ENCODE measurements around the gene BUB1B.

Gene BUB1B

DNA sequence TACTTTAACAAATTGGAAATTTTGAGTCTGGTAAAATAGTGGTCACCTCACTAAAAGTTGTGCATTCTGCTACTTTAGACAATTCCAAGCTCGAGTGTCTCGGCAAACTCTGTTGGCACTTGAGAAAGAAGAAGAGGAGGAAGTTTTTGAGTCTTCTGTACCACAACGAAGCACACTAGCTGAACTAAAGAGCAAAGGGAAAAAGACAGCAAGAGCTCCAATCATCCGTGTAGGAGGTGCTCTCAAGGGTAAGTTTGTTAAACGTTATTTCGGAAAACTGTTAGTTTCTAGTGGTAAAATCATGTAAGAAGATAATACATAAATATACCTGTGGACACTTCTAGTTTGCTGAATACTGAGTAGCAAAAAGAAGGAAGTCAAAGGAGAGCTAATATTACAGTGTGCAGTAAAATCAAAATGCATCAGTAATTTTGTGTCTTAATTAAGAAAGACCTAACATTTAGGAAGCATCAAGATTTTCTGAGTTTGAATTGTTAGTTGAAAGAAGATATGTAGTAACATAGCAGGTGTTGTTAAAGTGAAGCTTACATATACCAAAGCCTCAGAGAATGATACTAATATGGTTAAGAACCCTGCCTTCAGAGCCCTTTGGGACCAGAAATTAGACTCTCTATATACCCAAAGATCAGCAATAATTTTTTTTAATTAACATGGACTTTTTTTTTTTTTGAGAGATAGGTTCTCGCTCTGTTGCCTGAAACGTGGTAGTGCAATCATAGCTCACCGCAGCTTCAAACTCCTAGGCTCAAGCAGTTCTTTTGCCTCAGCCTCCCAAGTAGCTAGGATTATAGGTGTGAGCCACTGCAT is 23.0 kb downstream of the BUB1B start:
- DNase-seq, result no peak

DNA sequence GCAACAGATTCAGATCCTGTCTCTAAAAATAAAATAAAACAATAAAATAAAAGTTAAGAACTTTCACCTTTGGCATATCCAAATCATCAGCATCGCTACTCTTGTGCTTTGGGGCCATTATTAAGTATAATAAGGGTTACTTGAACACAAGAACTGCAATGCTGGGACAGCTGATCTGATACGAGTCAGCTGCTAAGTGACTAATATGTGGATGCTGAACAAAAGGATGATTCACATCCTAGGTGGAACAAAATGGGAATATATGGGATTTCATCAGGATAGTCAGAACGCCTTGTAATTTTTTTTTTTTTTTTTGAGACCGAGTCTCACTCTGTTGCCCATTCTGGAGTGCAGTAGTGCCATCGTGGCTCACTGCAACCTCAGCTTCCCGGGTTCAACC is 29.7 kb downstream of the BUB1B start:
- DNase-seq, result no peak

DNA sequence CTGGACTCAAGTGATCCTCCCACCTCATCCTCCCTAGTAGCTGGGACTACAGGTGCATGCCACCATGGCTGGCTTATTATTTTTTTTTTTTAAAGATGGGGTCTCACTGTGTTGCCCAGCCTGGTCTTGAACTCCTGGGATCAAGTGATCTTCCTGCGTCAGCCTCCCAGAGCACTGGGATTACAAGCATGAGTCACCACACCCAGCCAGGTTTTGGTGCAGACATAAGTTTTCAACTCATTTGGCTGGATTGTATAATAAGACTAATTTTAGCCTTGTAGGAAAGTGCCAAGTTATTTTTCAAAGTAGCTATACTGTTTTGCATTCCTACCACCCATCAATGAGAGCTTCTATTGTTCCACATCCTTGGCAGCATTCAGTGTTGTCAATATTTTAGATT is 32.1 kb downstream of the BUB1B start:
- DNase-seq, result no peak

DNA sequence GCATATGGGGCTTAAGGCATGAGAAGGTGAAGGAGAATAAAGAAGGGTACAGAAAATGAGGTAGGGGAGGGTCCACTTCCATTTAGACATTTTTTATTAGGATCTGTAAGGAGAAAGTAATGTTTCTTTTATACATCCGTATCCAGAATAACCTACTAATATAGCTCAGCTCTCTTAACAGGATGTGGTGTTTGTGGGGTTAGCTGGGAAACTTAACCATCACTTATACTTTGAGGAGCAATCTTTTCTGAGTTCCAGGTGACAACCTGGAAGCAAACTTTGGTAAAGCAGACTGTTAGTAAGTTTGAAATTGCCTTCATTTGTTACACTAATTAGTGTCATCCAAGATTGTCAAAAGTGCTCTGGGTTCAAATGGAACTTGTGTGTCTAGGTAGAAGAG is 36.6 kb downstream of the BUB1B start:
- DNase-seq, result no peak

DNA sequence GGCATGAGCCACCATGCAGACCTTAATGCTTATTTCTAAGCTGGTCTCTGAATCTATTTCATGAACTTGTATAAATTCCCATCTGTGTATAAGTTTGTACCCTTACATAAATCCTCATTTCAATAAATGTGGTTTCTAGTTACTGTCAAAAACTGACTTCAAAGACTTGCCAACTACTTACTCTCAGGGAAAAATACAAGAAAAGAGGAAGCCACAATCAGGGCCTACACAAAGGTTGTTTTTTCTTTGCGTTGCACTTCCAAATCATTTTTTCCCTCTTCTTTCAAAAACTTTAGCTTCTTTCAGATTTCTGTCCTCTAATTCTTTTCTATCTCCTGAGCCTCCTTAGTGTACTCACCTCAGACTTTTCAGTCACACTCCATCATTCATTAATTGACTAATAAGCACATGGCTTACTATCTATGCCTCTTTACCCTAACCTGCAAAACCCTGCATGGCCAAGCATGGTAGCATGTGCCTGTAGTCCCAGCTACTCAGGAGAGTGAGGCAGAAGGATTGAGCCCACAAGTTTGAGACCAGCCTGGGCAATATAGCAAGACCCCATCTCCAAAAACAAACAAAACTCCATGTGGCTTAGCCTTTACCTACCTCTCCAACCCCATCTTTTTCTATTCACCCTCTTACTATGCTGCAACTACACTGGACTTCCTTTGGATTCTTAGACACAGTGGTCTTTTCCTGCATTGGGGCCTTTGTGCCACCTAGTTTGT is 37.7 kb downstream of the BUB1B start:
- no peak for DNase-seq

DNA sequence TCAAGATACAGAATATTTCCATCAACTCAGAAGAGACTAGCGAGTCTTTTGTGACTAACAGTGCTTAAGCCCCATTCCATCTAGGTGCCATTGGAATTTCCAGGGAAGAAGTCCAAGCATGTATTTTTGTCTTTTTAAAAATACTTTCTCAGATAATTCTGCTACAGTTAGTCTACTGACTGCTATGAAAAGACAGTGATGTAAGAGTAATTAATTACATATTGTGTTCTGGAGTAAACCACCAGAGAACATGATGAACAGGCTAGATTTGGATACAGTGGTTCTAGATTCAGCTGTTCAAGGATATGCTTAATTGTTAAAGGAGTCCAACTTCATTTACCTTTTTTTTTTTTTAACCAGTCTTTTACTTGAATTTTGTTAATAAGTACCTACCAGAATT is 43.2 kb downstream of the BUB1B start:
- no peak for DNase-seq

DNA sequence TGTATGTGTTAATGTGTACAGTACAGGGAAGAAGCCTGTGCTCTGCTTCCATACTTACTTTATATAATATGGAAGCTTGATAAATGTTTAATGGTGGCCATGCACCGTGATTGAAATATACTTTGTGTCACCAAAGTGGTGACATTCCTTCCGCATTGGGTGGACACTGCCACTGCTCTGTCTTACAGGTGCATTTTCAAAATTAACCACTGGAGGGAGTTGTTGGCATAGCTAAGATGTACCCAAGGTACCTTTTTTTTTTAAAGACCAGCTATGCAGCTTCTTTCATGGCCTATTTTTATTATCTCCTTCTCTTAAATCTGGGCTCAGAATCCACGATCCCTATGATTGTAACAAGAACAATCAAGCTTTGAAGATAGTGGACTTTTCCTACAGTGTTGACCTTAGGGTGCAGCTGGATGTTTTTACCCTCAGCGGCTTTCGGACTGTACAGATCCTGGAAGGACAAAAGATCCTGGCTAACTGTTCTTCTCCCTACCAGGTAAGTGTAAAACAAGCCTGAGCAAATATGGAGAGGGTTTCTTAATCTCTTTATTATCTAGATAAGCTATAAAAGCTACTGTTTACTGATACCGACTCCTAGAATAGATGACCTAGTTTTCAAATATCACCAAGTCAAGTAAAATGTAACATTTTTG is 56.4 kb downstream of the BUB1B start:
- DNase-seq, result peak; percentile 28

DNA sequence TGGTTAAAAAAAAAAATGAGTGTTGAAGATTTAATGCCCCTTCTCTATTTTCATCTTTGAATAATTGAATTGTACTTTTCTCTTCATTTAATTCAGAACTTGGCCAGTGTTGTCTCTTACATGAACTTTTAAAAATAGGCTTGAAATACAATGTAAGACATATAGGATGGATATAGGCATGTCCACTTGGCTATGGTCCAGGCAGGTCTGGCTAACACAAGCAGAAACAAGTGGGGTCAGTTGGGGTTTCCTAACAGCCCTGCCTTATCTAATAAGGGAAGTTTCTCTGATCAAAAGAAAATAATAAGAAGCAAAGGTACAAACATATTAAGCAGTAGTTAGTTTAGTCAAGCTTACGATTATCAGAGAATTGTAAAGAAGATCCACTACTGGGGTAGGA is 58.9 kb downstream of the BUB1B start:
- DNase-seq, result no peak

DNA sequence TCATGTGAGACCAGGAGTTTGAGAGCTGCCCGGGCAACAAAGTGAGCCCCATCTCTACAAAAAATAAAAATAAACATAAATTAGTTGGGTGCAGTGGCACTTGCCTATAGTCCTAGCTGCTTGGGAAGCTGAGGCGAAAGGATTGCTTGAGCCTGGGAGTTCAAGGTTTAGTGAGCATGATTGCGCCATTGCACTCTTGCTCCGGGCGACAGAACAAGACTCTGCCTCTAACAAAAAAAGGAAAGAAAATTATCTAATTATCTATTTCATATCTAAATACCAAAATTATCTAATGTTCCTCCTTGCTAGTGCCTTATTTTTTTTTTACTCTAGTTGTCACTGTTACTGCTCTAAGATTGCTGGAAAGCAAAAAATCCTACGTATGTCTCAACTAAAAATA is 61.3 kb downstream of the BUB1B start:
- no peak for DNase-seq

DNA sequence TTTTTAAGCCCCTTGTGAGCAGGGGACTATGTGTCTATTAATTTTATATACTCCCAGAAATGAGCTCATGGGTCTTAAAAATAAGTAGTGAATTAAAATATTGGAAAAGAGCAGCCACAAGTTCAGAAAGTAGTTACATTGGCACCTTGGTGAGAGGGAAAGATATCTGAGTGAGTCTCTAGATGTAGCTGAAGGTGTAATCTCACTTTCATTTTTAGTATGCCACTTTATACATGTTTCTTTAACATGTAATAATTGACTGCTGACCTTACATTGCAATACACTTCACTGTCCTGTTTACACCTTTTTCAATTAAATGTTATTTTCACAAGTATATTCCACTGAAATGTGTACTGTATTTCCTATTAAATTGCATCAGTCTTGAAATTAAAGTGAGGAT is 65.9 kb downstream of the BUB1B start:
- no peak for DNase-seq

DNA sequence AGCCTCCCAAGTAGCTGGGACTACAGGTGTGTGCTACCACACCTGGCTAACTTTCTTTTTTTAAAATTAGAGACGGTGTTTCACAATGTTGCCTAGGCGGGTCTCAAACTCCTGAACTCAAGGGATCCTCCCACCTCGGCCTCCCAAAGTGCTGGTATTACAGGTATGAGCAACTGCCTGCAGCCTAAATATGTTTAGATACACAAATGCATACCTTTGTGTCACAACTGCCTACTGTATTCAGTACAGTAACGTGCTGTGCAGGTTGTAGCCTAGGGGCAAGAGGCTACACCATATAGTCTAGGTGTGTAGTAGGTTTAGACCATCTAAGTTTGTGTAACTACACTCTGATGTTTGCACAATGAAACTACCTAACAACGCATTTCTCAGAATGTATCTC is 68.4 kb downstream of the BUB1B start:
- no peak for DNase-seq

DNA sequence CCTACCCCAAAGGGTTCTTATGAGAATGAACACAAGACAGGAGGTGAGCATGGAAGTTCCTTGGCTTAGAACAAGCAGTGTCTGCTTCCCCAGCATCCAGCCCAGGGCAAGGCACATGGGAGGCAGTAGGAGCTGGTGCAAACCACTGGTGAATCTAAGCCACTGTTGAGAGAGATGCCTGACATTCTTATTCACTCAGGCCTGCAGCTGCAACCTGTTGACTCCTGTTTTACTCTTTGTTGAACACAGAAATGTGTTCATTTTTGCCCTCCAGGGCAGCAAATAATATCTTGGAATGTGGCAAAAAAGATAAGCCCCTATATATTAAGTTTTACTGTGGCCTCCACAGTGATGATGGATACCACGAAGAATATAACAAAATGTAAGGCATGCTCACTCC is 69.1 kb downstream of the BUB1B start:
- DNase-seq, result no peak

DNA sequence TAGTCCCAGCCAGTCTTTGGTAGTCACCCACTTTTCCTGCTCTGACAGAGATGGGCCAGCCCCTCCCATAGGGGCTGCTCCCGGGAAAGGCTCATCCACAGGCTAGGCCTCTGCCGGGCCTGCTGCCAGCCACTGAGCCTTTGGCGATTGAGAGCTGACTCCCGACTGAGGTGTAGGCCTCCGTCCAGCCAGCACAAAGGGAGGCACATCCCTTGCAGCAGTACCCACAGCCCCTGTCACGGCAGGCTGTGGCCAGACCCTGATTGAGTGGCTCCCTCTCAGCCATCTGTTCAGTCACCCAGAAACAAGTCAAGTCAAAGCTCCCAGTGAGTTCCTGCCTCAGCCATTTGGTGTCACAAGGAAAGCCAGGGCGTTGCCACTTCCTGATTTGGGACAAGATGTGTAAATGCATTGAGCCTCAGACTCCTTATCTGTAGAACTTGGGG is 71.8 kb downstream of the BUB1B start:
- no peak for DNase-seq

DNA sequence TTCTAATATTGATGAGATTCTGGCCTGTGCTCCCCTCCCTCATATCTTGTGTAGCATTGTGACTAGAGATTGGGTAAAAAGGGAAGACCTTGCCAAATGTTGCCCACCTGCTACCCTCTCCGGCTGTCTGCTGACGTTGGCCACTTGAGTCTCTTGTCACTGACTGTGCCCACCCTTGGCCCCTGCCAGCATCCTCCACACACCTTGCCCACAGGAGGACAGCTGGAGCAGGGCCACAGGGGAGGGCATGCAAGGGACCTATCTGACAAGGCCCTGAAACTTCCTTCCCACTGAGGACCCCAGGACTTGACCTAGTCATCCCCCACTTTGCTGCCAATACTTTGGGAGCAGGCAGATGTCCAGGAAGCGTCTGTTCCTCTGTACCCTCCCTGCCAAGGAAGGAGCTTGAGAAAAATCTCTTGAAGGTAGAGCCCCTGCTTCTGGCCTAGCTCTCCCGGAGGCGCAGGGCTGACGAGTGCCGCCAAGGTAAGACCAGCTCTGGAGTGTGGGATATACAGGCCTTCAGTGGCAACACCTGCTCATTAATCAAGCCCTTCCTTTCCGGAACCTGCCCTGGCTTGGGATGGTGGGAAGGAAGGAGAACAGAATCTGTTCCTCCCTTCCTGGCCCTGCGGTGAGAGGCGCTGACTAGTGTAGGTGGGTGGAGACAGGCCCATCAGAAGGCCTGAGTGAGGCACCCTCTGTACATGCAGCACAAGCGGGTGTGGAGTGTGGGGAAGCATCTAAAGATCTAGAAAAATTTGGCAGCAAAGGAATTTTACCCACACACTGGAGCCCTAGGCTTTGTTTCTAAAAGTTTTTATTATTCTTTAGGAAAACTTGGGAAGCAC is 73.1 kb downstream of the BUB1B start:
- DNase-seq, result no peak

DNA sequence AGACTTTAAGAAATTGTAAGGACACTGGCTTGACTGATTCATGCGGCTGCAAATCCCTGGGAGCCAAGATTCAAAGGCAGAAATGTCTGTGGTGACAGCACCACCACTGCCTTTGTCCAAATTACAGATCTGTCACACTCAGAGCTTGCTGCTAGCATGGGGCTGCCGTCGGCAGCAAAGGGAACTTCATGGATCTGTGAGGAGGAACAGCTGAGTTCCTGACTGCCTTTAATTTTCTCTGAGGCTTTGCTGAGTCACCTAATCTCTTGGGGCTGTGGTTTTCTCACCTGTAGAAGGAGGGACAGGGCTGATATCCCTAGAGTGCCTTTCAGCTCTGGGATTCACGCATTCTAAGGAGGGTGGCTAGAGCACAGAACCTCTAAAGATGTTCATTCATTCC is 73.9 kb downstream of the BUB1B start:
- DNase-seq, result no peak

DNA sequence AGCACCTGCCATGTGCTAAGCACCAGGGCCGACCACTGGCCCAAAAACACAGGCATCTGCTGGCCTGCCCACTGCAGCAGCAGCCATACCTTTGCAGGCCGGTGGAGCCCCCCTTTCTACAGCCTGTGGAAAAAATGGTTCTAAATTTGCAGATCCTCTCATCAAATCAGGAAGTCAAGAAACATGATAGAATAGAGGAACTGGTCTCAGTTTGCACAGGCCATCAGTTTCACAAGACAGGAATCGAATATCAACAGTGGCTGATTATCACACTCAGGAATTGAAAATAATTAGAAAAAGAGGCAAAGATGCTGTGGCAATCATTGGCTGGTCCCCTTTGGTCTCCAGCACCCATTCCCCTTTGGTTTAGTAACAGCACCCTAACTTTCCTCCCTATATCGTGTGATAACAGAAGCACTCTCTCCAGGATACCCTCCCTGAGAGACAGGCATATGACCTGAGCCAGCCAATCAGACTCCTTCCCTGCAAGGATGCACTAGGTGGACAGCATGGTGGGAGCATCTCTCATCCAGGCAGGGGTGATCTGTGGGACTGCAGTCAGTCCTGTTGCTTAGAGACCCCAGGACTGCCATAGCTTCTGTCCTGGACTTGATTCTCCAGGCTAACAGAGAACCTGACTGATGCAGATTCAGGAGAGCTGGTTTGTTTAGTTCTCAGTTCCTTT is 74.5 kb downstream of the BUB1B start:
- DNase-seq, result no peak

DNA sequence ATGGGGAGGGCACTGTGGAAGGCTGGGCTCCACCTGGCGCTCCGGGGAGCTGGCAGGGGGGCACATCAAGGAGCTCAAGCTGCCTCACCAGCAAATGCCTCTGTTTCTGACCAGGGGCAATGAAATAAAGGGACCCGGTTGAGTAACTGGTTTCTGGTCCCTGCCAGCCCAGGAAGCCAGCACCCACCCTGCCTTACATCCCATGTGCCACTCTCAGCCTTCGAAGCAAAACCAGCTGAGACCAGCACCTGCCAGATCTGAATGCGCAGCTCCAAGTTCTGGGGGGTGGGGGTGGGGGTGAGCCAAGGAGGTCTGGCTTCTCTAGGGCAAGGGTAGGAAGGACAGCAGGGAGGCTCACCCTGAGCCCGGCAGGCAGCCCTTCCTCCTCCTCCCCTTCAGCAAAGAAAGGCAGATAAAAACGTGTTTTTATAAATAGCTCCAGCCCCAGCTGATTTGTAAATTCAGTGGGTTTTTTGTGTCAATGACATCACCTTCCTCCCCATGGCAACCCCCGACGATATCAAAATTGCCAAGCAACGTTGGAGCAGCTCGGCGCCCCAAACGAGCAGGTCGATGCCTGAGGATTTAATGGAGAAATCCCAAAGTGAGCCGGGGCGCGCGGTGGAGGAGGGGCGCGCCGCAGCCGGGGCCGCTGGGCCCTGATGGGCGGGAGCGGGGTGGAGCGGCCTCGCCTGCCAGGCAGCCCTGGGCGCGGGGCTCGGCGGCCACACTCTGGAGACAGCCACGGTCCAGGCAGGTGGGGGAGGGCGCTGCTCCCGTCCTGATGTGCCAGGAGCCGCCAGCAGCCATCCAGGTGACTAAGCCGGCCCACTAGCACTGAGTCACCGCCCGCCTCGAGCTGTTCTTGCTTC is 77.9 kb downstream of the BUB1B start, which contains the start of gene PAK6:
PAK6 (plus strand) TSS at position 532 of the 872 bp plus-strand sequence. CDS start 25,723 bp downstream, outside the sequence.
- peak; percentile 7 for DNase-seq

DNA sequence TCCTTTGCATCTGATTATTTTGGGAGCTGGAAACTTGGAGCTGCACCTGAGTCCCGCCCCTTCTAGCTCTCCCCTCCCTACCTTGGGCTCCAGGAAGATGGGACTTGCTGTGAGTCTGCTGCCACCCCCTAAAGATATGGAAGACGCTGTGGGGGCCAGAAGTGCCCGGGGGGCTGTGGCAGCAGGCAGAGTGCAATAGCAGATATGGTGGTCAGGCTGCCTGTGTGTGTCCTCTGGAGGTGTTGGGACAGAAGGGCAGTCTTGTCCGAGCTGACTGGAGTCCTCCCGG is 78.5 kb downstream of the BUB1B start:
- DNase-seq, result no peak

DNA sequence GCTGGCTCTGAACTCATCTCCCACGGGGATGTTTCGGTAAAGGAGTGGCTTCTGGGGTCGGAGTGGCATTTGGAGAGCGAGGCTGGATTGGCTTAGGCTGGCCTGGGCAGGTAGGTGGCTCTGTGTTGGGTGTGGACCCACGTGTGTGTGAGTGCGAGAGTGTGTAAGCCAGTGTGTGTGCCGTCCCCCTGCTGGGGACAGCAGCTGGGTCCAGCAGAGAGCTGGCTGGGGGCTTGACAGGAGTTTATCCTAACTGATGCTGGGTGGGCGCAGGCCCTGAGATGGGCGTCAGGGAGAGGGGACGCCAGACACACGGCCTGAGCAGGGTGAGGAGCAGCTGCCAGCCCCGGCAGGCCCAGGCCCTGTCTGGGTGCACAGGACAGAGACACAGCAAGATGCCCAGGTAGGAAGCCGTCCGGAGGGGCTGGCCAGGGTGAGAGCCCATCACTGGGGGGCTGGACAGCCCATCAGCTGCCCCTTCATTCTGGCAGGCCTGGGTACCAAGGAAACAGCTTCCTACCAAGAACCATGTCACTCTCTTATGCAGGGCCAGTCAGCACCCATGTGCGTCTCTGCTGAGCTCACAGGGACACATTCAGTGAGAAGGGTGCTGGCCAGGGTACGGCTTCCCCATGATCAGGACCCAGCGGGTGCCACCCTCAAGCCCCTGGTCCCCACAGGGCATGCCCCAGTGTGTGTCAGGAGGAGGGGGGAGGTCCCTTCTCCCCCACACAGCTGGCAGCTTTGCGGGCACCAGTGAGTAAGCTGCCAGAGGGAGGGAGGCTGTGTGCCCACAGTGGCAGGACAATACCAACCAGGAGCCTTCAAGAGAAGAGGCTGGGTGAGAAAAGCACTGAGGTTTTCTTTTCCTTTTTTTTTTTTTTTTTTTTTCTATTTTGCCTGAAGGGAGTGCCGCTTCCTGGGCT is 79.1 kb downstream of the BUB1B start:
- no peak for DNase-seq

DNA sequence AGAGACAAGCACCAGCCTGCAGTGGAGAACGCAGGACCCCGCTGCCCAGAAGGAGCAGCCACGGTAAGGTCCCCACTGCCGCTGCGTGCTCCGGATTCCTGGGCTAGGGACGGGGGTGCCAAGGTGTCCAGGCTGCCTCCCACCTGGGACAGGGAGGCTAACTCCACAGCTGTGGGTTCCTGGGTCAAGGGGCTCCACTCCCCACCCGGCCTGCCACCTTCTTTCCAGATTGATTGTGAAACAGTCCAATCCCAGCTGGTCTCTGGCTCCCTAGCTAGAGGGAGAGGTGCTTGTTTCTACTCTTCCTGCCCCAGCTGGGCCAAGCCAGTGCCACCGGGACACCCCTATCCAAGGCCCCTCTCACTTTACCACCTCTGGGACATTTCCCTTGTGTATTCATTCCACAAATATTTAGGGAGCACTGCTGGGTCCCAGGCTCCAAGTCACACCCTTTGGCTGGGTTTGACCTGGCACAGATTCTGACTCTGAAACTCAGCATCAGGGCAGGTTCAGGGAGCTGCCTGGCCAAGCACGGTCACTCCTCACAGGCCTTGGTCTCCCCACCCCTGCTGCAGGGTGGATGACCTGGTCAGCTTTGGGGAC is 79.9 kb downstream of the BUB1B start:
- no peak for DNase-seq

All from NCI-H748 treated with DMSO at 0.1 percent for 48 hours (cell line).